SH-SY5Y (cell line): Measurements from ENCODE around the gene AMBRA1.

Experiments
- GATA2 ChIP-seq: IDR thresholded peaks from 2 replicates; pipeline ENCODE4 v1.6.1; 2011; ENCODE audit warnings: mild to moderate bottlenecking, low read depth, low read length
- GATA3 ChIP-seq: IDR thresholded peaks from 2 replicates; pipeline ENCODE4 v1.6.1; 2011; ENCODE audit warnings: low read depth, mild to moderate bottlenecking, low read length, moderate library complexity

GRCh38 chr11:46508360-46508759, 85.5 kb downstream of the AMBRA1 start:
- no peak for TF ChIP-seq GATA2
- no peak for TF ChIP-seq GATA3
